GM23338 (cell line): ENCODE results near the gene SYT15. TPM values are rescaled to one million over a fixed set of nuclear protein-coding genes. Genes with fewer than 3 reads are reported as not detected.
A peak's percentile ranks its signal among the peaks of the same experiment; 100 is the strongest.
"Not testable (repeated sequence)": the region's sequence is repeated elsewhere in the genome, so short reads cannot be mapped to it uniquely, and the experiment has no call there.

ENCODE experiments used
- ATAC-seq: fragments of 200-7000 bp; cut with Tn5 transposase; 3 replicates; pipeline ENCODE4 v1.9.1; 2020
- DNase-seq: peaks from one replicate; pipeline ENCODE4 v3.0.0-alpha.2; 2015; ENCODE audit warnings: low spot score
- H2AFZ ChIP-seq: fragments of 200-600 bp; sonication (generic); 2 replicates; pipeline ENCODE4 v1.8.0; 2016; ENCODE audit warnings: antibody characterized with exemption, mild to moderate bottlenecking, moderate library complexity
- H3F3A ChIP-seq: fragments of 200-600 bp; sonication (generic); replicated peaks from 2 replicates; pipeline ENCODE4 v1.8.0; 2017; ENCODE audit warnings: antibody characterized with exemption, mixed run types, low read depth
- H3K27ac ChIP-seq: fragments of 200-600 bp; sonication (generic); 2 replicates; pipeline ENCODE4 v1.6.1; 2016; ENCODE audit warnings: low read depth
- H3K27me3 ChIP-seq: fragments of 200-600 bp; sonication (generic); 2 replicates; pipeline ENCODE4 v1.8.0; 2016; ENCODE audit warnings: mild to moderate bottlenecking, mixed run types, moderate library complexity; ENCODE audit not compliant: insufficient read depth
- H3K36me3 ChIP-seq: fragments of 200-600 bp; sonication (generic); 2 replicates; pipeline ENCODE4 v1.8.0; 2016; ENCODE audit warnings: mild to moderate bottlenecking; ENCODE audit not compliant: insufficient read depth
- H3K4me1 ChIP-seq: fragments of 200-600 bp; sonication (generic); 2 replicates; pipeline ENCODE4 v1.8.0; 2016; ENCODE audit warnings: mild to moderate bottlenecking, moderate library complexity; ENCODE audit not compliant: insufficient read depth
- H3K4me2 ChIP-seq: fragments of 200-600 bp; sonication (generic); 2 replicates; pipeline ENCODE4 v1.7.1; 2017; ENCODE audit warnings: mixed run types
- H3K4me3 ChIP-seq: fragments of 200-600 bp; sonication (generic); 2 replicates; pipeline ENCODE4 v1.6.1; 2016; ENCODE audit warnings: mixed run types
- H3K79me2 ChIP-seq: fragments of 200-600 bp; sonication (generic); replicated peaks from 2 replicates; pipeline ENCODE4 v1.8.0; 2017; ENCODE audit warnings: mild to moderate bottlenecking; ENCODE audit not compliant: insufficient read depth
- H3K9me2 ChIP-seq: fragments of 200-600 bp; sonication (generic); 2 replicates; pipeline ENCODE4 v1.8.0; 2017; ENCODE audit not compliant: insufficient read depth
- H4K20me1 ChIP-seq: fragments of 200-600 bp; sonication (generic); replicated peaks from 2 replicates; pipeline ENCODE4 v1.8.0; 2017; ENCODE audit warnings: mild to moderate bottlenecking; ENCODE audit not compliant: insufficient read depth
- H3K27ac Mint-ChIP-seq: 2 replicates; pipeline ENCODE4 v1.8.0; 2020; ENCODE audit warnings: inconsistent platforms, mild to moderate bottlenecking, moderate library complexity, mixed read lengths
- H3K27me3 Mint-ChIP-seq: 3 replicates; pipeline ENCODE4 v1.8.0; 2022; ENCODE audit warnings: low read depth, mild to moderate bottlenecking, moderate library complexity, mixed read lengths, inconsistent platforms; ENCODE audit not compliant: insufficient read depth, poor library complexity
- H3K36me3 Mint-ChIP-seq: 3 replicates; pipeline ENCODE4 v1.8.0; 2021; ENCODE audit warnings: low read depth, mild to moderate bottlenecking, inconsistent platforms, moderate library complexity, mixed read lengths
- H3K4me1 Mint-ChIP-seq: 3 replicates; pipeline ENCODE4 v1.8.0; 2020; ENCODE audit warnings: mild to moderate bottlenecking, inconsistent platforms, mixed read lengths
- H3K4me3 Mint-ChIP-seq: 3 replicates; pipeline ENCODE4 v1.8.0; 2021; ENCODE audit warnings: moderate library complexity, mild to moderate bottlenecking, inconsistent platforms, mixed read lengths
- H3K9me3 Mint-ChIP-seq: 3 replicates; pipeline ENCODE4 v1.8.0; 2020; ENCODE audit warnings: moderate library complexity, mild to moderate bottlenecking, inconsistent platforms, mixed read lengths
- CREB1 ChIP-seq: fragments of 250-450 bp; sonication (Bioruptor Pico); IDR thresholded peaks from 2 replicates; pipeline ENCODE4 v1.5.0; 2020; ENCODE audit warnings: low read depth, mild to moderate bottlenecking, moderate library complexity
- EZH2 ChIP-seq: fragments of 200-600 bp; sonication (generic); IDR thresholded peaks from one replicate; pipeline ENCODE4 v1.8.0; 2017; ENCODE audit warnings: antibody characterized with exemption, mild to moderate bottlenecking, low read depth; ENCODE audit not compliant: unreplicated experiment
- EZH2phosphoT487 ChIP-seq: fragments of 200-600 bp; sonication (generic); IDR thresholded peaks from one replicate; pipeline ENCODE4 v1.8.1; 2018; ENCODE audit warnings: antibody characterized with exemption; ENCODE audit not compliant: unreplicated experiment
- JUNB ChIP-seq: IDR thresholded peaks from one replicate; pipeline ENCODE4 v1.6.1; 2016; ENCODE audit warnings: antibody characterized with exemption; ENCODE audit not compliant: unreplicated experiment
- NANOG ChIP-seq: IDR thresholded peaks from 2 replicates; pipeline ENCODE4 v1.6.1; 2016; ENCODE audit warnings: antibody characterized with exemption, borderline replicate concordance
- POLR2AphosphoS5 ChIP-seq: IDR thresholded peaks from 2 replicates; pipeline ENCODE4 v1.6.1; 2016; ENCODE audit warnings: antibody characterized with exemption, low read depth
- STAT1 ChIP-seq: IDR thresholded peaks from one replicate; pipeline ENCODE4 v1.6.1; 2016; ENCODE audit warnings: antibody characterized with exemption; ENCODE audit not compliant: unreplicated experiment
- ZNF331 ChIP-seq: fragments of 250-450 bp; sonication (Bioruptor Pico); IDR thresholded peaks from 2 replicates; pipeline ENCODE4 v1.5.0; 2020; ENCODE audit warnings: low read depth, mild to moderate bottlenecking, moderate library complexity
- long read RNA-seq: library from polyadenylated mRNA; unstranded; transcript quantifications from one replicate; pipeline ENCODE4 v2.0.0, GENCODE V29; 2020; ENCODE audit not compliant: unreplicated experiment
- polyA plus RNA-seq: library from polyadenylated mRNA; unstranded; fragments of >200 nt; fragmentation: Nextera tagmentation; extraction: Ambion mirVana; gene quantifications from 2 replicates; pipeline ENCODE4 v1.2.1, GENCODE V29; 2016
- total RNA-seq: library from RNA; depleted of rRNA; stranded (reverse); fragments of >200 nt; shearing (Covaris generic); gene quantifications from 2 replicates; pipeline ENCODE4 v1.2.3, GENCODE V29; 2014; rRNA removed
- TF ChIP-seq, protein P1 (sequence below): IDR thresholded peaks from one replicate; pipeline ENCODE4 v1.6.1; 2018; ENCODE audit warnings: antibody characterized with exemption; ENCODE audit not compliant: unreplicated experiment
- TF ChIP-seq, protein P2 (sequence below), 2 experiments: fragments of 200-600 bp in 1 of 2; sonication (generic) in 1 of 2; conservative IDR thresholded peaks; 2 replicates each; pipeline versions ENCODE4 v1.5.1 to v1.6.1; 2016 to 2017; ENCODE audit warnings: antibody characterized with exemption in 2 of 2, low read depth in 2 of 2, mild to moderate bottlenecking in 2 of 2, moderate library complexity in 1 of 2
- TF ChIP-seq, protein P3 (sequence below): IDR thresholded peaks from 2 replicates; pipeline ENCODE4 v1.6.1; 2016; ENCODE audit warnings: antibody characterized with exemption

The SYT15 gene
- total RNA-seq (0.39 TPM in 1 of 2 replicates, not detected in the other), polyA plus RNA-seq (0.83 and 1.5 TPM in 2 replicates)
- long read RNA-seq = 0 reads

DNA sequence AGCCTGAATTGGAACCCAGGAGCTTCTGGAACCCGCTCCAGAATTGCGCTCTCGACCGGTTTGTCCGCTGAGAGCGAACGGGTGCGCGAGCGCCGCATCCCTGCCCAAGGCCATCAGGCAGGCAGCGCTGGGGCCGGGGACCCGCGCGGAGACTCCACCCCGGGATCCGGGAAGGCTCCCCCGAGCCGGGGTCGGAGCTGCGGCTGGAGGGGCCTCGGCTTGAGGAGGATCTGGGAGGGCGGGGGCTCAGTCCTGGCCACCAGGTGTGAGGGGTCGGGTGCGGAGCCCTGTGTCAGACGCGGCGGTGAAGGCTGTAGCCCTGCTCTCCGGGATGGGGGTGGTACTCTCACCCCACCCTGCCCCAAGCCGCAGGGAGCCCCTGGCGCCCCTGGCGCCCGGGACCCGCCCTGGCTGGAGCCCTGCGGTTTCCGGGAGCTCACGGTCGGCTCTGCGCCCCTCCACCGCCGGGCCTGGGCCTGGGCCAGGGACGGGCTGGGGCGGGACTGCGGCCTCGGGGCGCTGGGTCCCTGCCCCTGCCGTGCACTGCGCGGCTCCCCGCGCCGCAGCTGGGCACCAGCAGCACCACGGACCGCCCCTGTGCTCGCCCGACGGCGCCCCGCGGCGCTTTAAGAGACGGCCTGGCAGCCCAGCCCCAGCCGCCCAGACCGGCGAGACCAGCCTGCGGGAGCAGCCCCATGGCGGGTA, at the start of gene SYT15:
Gene SYT15, plus strand, starts transcription at position 655 of the 705 bp plus-strand sequence. Its CDS starts 41 bp downstream, at position 696.
- DNase-seq, H2AFZ ChIP-seq, H3K79me2 ChIP-seq, H3K4me3 Mint-ChIP-seq, H3K36me3 Mint-ChIP-seq, H3K4me1 Mint-ChIP-seq, H4K20me1 ChIP-seq, H3F3A ChIP-seq, H3K4me1 ChIP-seq, H3K36me3 ChIP-seq, H3K27me3 Mint-ChIP-seq, H3K9me3 Mint-ChIP-seq, H3K27ac Mint-ChIP-seq, H3K27ac ChIP-seq, H3K9me2 ChIP-seq: not testable (repeated sequence)
- H3K27me3 ChIP-seq = peaks cover 12% of the 10 kb centered on the region
- peak; percentile 55 for ATAC-seq
- peak within 1 kb of the TSS; percentile 73 for H3K4me2 ChIP-seq
- H3K4me3 ChIP-seq = peak within 1 kb of the TSS; percentile 50; the same call in 1 of the 2 replicates

DNA sequence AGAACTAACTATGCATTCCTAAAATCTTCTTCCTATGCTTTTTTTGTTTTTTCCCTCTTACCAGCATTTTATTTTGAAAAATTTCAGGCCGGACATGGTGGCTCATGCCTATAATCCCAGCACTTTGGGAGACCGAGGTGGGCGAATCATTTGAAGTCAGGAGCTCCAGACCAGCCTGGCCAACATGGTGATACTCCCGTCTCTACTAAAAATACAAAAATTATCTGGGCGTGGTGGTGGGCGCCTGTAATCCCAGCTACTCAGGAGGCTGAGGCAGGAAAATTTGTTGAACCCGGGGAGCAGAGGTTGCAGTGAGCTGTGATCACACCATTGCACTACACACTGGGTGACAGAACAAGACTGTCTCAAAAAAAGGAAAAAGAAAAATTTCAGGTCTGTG, 49.2 kb upstream of the SYT15 start:
- not testable (repeated sequence) for H3K27ac ChIP-seq, H3K9me3 Mint-ChIP-seq, H3K4me1 ChIP-seq, H3K79me2 ChIP-seq, H3K4me3 ChIP-seq, ATAC-seq, DNase-seq, H3K4me3 Mint-ChIP-seq, H3K27me3 ChIP-seq, H3K27me3 Mint-ChIP-seq, H3K27ac Mint-ChIP-seq, H3K4me1 Mint-ChIP-seq, H3K36me3 ChIP-seq, H3K36me3 Mint-ChIP-seq, H4K20me1 ChIP-seq, H3K4me2 ChIP-seq
- H3F3A ChIP-seq = peaks cover 11% of the 10 kb centered on the region
- peaks cover 17% of the 10 kb centered on the region for H3K9me2 ChIP-seq
- H2AFZ ChIP-seq = peak overlapping the region; percentile 24; the same call in 1 of the 2 replicates

DNA sequence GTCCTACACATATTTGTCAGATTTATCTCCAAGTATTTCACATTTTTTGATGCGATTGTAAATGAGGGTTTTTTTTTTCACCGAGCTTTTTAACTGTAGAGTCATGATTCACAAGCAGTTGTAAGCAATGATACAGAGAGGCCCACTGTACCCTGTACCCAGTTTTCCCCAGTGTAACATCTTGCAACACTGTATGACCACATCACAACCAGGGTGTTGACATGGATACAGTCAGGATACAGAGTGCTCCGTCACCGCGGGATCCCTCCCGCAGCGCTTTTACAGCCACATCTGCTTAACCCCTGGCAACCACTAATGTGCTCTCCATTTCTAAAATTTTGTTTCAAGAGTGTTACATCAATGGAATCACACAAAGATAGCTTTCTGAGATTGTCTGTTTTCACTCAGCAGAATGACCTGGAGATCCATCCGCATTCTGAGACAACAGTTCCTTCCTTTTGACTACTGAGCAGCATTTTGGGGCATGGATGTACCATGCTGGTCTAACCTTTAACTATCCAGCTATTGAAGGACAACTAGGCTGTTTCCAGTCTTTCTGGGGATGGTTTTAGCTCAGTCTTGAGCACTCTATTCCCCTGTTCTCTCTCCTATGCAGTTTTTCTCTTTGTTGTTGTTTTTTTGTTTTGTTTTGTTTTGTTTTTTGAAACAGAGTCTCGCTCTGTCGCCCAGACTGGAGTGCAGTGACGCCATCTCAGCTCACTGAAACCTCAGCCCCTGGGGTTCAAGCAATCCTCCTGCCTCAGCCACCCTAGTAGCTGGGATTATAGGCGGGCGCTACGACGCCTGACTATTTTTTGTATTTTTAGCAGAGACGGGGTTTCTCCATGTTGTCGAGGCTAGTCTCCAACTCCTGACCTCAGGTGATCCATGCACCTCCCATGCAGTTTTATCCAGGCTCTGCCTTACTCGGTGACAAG, 48.4 kb upstream of the SYT15 start:
- no peaks in the 10 kb centered on the region for H3K27me3 ChIP-seq
- H3K4me1 ChIP-seq = no peaks in the 10 kb centered on the region
- H3K79me2 ChIP-seq = no peaks in the 10 kb centered on the region
- no peak overlapping the region for H3K27ac ChIP-seq
- peaks cover 14% of the 10 kb centered on the region for H3K9me2 ChIP-seq
- H3K9me3 Mint-ChIP-seq = no peaks in the 10 kb centered on the region
- no peak overlapping the region for H3K4me3 ChIP-seq
- peak; percentile 27; the same call in 2 of the 3 replicates for ATAC-seq
- no peaks in the 10 kb centered on the region for H3K36me3 Mint-ChIP-seq
- H3K27me3 Mint-ChIP-seq = no peaks in the 10 kb centered on the region
- DNase-seq = no peak
- no peak overlapping the region for H3K27ac Mint-ChIP-seq
- H3K4me2 ChIP-seq = no peak overlapping the region
- no peak overlapping the region for H3K4me3 Mint-ChIP-seq
- H3K36me3 ChIP-seq = no peaks in the 10 kb centered on the region
- peak overlapping the region; percentile 24; the same call in 1 of the 2 replicates for H2AFZ ChIP-seq
- H4K20me1 ChIP-seq = no peaks in the 10 kb centered on the region; the same call in none of the 2 replicates
- H3F3A ChIP-seq = peaks cover 8% of the 10 kb centered on the region
- no peaks in the 10 kb centered on the region for H3K4me1 Mint-ChIP-seq
- no peak for TF ChIP-seq NANOG
- TF ChIP-seq ZNF331 (CRISPR knock-in tag) = no peak
- TF ChIP-seq, protein P1, sequence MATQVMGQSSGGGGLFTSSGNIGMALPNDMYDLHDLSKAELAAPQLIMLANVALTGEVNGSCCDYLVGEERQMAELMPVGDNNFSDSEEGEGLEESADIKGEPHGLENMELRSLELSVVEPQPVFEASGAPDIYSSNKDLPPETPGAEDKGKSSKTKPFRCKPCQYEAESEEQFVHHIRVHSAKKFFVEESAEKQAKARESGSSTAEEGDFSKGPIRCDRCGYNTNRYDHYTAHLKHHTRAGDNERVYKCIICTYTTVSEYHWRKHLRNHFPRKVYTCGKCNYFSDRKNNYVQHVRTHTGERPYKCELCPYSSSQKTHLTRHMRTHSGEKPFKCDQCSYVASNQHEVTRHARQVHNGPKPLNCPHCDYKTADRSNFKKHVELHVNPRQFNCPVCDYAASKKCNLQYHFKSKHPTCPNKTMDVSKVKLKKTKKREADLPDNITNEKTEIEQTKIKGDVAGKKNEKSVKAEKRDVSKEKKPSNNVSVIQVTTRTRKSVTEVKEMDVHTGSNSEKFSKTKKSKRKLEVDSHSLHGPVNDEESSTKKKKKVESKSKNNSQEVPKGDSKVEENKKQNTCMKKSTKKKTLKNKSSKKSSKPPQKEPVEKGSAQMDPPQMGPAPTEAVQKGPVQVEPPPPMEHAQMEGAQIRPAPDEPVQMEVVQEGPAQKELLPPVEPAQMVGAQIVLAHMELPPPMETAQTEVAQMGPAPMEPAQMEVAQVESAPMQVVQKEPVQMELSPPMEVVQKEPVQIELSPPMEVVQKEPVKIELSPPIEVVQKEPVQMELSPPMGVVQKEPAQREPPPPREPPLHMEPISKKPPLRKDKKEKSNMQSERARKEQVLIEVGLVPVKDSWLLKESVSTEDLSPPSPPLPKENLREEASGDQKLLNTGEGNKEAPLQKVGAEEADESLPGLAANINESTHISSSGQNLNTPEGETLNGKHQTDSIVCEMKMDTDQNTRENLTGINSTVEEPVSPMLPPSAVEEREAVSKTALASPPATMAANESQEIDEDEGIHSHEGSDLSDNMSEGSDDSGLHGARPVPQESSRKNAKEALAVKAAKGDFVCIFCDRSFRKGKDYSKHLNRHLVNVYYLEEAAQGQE = no peak
- TF ChIP-seq, protein P2, sequence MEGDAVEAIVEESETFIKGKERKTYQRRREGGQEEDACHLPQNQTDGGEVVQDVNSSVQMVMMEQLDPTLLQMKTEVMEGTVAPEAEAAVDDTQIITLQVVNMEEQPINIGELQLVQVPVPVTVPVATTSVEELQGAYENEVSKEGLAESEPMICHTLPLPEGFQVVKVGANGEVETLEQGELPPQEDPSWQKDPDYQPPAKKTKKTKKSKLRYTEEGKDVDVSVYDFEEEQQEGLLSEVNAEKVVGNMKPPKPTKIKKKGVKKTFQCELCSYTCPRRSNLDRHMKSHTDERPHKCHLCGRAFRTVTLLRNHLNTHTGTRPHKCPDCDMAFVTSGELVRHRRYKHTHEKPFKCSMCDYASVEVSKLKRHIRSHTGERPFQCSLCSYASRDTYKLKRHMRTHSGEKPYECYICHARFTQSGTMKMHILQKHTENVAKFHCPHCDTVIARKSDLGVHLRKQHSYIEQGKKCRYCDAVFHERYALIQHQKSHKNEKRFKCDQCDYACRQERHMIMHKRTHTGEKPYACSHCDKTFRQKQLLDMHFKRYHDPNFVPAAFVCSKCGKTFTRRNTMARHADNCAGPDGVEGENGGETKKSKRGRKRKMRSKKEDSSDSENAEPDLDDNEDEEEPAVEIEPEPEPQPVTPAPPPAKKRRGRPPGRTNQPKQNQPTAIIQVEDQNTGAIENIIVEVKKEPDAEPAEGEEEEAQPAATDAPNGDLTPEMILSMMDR (conservative IDR thresholded peaks at IDR 0.05; ENCODE audit: low read depth in 2 of 2) = no peak
- TF ChIP-seq, protein P3, sequence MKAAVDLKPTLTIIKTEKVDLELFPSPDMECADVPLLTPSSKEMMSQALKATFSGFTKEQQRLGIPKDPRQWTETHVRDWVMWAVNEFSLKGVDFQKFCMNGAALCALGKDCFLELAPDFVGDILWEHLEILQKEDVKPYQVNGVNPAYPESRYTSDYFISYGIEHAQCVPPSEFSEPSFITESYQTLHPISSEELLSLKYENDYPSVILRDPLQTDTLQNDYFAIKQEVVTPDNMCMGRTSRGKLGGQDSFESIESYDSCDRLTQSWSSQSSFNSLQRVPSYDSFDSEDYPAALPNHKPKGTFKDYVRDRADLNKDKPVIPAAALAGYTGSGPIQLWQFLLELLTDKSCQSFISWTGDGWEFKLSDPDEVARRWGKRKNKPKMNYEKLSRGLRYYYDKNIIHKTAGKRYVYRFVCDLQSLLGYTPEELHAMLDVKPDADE = no peak
- TF ChIP-seq EZH2phosphoT487 = no peak
- no peak for TF ChIP-seq CREB1 (CRISPR knock-in tag)
- TF ChIP-seq POLR2AphosphoS5 = no peak
- no peak for TF ChIP-seq STAT1
- no peak for TF ChIP-seq EZH2
- TF ChIP-seq JUNB = no peak
